CD14-positive monocyte (primary cell): Measurements from ENCODE around the gene JKAMP. TPM values are rescaled to one million over a fixed set of nuclear protein-coding genes. Genes with fewer than 3 reads are reported as not detected.

Experiments used
- DNase-seq, 3 donors: peaks; one replicate each; pipeline ENCODE4 v3.0.0-alpha.2; 2011 to 2022
- H2AFZ ChIP-seq: 2 replicates; pipeline ENCODE4 v1.6.0; 2012; ENCODE audit warnings: mild to moderate bottlenecking, low read depth, low read length, inconsistent platforms; ENCODE audit not compliant: insufficient read depth, poor library complexity, severe bottlenecking
- H3K27ac ChIP-seq, 2 donors: 1 replicate in 1 of 2; 2 replicates in 1 of 2; pipeline ENCODE4 v1.5.1; 2012 to 2013; ENCODE audit warnings: low read length in 2 of 2, control low read depth in 1 of 2, inconsistent platforms in 1 of 2, low read depth in 1 of 2, mild to moderate bottlenecking in 1 of 2
- H3K27me3 ChIP-seq, 2 donors: one replicate each; pipeline versions ENCODE4 v1.6.0 to v1.6.1; 2011 to 2013; ENCODE audit warnings: low read length in 2 of 2; ENCODE audit not compliant: control insufficient read depth in 2 of 2, insufficient read depth in 2 of 2
- H3K36me3 ChIP-seq, 2 donors: replicated peaks in 1 of 2; 1 replicate in 1 of 2; 2 replicates in 1 of 2; pipeline versions ENCODE4 v1.5.1 to v1.6.1; 2012 to 2013; ENCODE audit warnings: low read length in 2 of 2, control low read depth in 1 of 2, inconsistent platforms in 1 of 2, mild to moderate bottlenecking in 1 of 2; ENCODE audit not compliant: insufficient read depth in 2 of 2, control insufficient read depth in 1 of 2
- H3K4me1 ChIP-seq, 2 donors: 1 replicate in 1 of 2; 2 replicates in 1 of 2; pipeline versions ENCODE4 v1.5.1 to v1.6.1; 2012 to 2013; ENCODE audit warnings: low read length in 2 of 2, control low read depth in 1 of 2, inconsistent platforms in 1 of 2, mild to moderate bottlenecking in 1 of 2, moderate library complexity in 1 of 2; ENCODE audit not compliant: insufficient read depth in 2 of 2, control insufficient read depth in 1 of 2
- H3K4me2 ChIP-seq: replicated peaks from 2 replicates; pipeline ENCODE3; 2012; ENCODE audit warnings: low read length, moderate library complexity, mild to moderate bottlenecking; ENCODE audit not compliant: poor library complexity, severe bottlenecking; ENCODE audit errors: extremely low read depth
- H3K4me3 ChIP-seq, 3 experiments: fragments of 200-600 bp in 1 of 3; sonication (generic) in 1 of 3; replicated peaks in 1 of 3; 1 replicate in 2 of 3; 2 replicates in 1 of 3; pipeline ENCODE4 v1.5.1; 2011 to 2013; ENCODE audit warnings: low read length in 3 of 3, mild to moderate bottlenecking in 3 of 3, control low read depth in 2 of 3, low read depth in 2 of 3, inconsistent platforms in 1 of 3, moderate library complexity in 1 of 3
- H3K79me2 ChIP-seq: 2 replicates; pipeline ENCODE4 v1.6.0; 2012; ENCODE audit warnings: mild to moderate bottlenecking, control low read depth, inconsistent platforms, low read length, moderate library complexity; ENCODE audit not compliant: insufficient read depth
- H3K9ac ChIP-seq: 2 replicates; pipeline ENCODE4 v1.6.0; 2017; ENCODE audit warnings: low read length, mild to moderate bottlenecking; ENCODE audit not compliant: insufficient read depth, poor library complexity, severe bottlenecking
- H3K9me3 ChIP-seq, 2 donors: replicated peaks in 1 of 2; 1 replicate in 1 of 2; 2 replicates in 1 of 2; pipeline versions ENCODE4 v1.5.1 to v1.6.1; 2012 to 2013; ENCODE audit warnings: low read length in 2 of 2, control low read depth in 1 of 2; ENCODE audit not compliant: control insufficient read depth in 1 of 2, insufficient read depth in 1 of 2
- H4K20me1 ChIP-seq: 2 replicates; pipeline ENCODE4 v1.6.0; 2012; ENCODE audit warnings: mild to moderate bottlenecking, low read length, control low read depth, moderate library complexity; ENCODE audit not compliant: insufficient read depth
- H3K27ac Mint-ChIP-seq, 7 donors: one replicate each; pipeline ENCODE4 v1.8.0; 2020; ENCODE audit warnings: mild to moderate bottlenecking in 7 of 7, mixed read lengths in 7 of 7, moderate library complexity in 6 of 7, inconsistent platforms in 2 of 7
- H3K27me3 Mint-ChIP-seq, 3 donors: one replicate each; pipeline ENCODE4 v1.8.0; 2021 to 2022; ENCODE audit warnings: low read depth in 3 of 3, mild to moderate bottlenecking in 3 of 3, mixed read lengths in 3 of 3, moderate library complexity in 3 of 3, inconsistent platforms in 1 of 3
- H3K36me3 Mint-ChIP-seq, 2 donors: one replicate each; pipeline ENCODE4 v1.8.0; 2020; ENCODE audit warnings: mixed read lengths in 2 of 2, inconsistent platforms in 1 of 2, mild to moderate bottlenecking in 1 of 2
- H3K4me1 Mint-ChIP-seq: one replicate; pipeline ENCODE4 v1.8.0; 2020; ENCODE audit warnings: mild to moderate bottlenecking, mixed read lengths
- H3K4me3 Mint-ChIP-seq, 2 donors: one replicate each; pipeline ENCODE4 v1.8.0; 2020; ENCODE audit warnings: mild to moderate bottlenecking in 2 of 2, mixed read lengths in 2 of 2, moderate library complexity in 1 of 2
- H3K9me3 Mint-ChIP-seq, 7 donors: one replicate each; pipeline ENCODE4 v1.8.0; 2020 to 2022; ENCODE audit warnings: mixed read lengths in 7 of 7, mild to moderate bottlenecking in 6 of 7, moderate library complexity in 6 of 7, inconsistent platforms in 2 of 7
- WGBS: methylation state at CpG from one replicate; pipeline ENCODE4 v1.1.5; 2013; ENCODE audit warnings: missing lambda C conversion rate; ENCODE audit not compliant: insufficient coverage; 5-methylcytosine and 5-hydroxymethylcytosine counted together
- intact Hi-C, 2 donors: fragments of 100-400 bp; cut with micrococcal nuclease; formaldehyde crosslinking; loops; one replicate each; pipeline versions ENCODE4 v1.15.0 to v1.15.1; 2023
- polyA plus RNA-seq, 3 donors: library from polyadenylated mRNA; depleted of rRNA in 1 of 3; unstranded in 2 of 3; stranded (reverse) in 1 of 3; fragments of 300-500 nt in 2 of 3; fragments of >200 nt in 1 of 3; fragmentation: Illumina TruSeq in 2 of 3; gene quantifications; 1 replicate in 2 of 3; 2 replicates in 1 of 3; pipeline ENCODE4 v1.2.3, GENCODE V29; 2012 to 2021
- TF ChIP-seq, protein P1 (sequence below): fragments of 200-600 bp; IDR thresholded peaks from one replicate; pipeline ENCODE4 v1.8.0; 2022; ENCODE audit warnings: antibody characterized with exemption, mild to moderate bottlenecking

The JKAMP gene
- polyA plus RNA-seq, 3 donors, result 49.7 to 134 (median 99.4) TPM

DNA sequence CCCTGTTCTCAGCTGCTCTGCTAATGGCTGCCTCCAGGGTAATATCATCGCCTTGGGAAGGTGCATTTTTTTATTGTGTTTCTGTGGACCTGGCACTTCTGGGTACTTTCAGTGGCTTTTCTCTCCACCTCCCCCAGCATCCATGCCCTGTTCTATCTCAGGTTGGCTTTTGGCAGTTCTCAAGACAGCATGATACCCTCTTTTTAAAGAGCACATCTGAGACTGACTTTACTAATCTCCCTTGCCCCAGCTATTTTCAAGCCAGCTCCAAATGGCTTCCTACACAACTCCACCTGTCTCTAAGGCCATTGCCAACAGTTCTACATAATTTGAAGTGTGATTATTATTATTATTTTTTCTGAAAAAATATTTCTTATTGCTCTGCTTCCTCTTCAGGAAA lies 53.2 kb downstream of the JKAMP start:
- TF ChIP-seq, protein P1, sequence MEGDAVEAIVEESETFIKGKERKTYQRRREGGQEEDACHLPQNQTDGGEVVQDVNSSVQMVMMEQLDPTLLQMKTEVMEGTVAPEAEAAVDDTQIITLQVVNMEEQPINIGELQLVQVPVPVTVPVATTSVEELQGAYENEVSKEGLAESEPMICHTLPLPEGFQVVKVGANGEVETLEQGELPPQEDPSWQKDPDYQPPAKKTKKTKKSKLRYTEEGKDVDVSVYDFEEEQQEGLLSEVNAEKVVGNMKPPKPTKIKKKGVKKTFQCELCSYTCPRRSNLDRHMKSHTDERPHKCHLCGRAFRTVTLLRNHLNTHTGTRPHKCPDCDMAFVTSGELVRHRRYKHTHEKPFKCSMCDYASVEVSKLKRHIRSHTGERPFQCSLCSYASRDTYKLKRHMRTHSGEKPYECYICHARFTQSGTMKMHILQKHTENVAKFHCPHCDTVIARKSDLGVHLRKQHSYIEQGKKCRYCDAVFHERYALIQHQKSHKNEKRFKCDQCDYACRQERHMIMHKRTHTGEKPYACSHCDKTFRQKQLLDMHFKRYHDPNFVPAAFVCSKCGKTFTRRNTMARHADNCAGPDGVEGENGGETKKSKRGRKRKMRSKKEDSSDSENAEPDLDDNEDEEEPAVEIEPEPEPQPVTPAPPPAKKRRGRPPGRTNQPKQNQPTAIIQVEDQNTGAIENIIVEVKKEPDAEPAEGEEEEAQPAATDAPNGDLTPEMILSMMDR, result no peak
- Mint-ChIP-seq H3K4me3 (no peak overlapping the region), H3K27me3 (peaks cover 0 to 1% (median 1%) of the 10 kb centered on the region in 3 donors), H3K9me3 (peaks cover 0 to 1% (median 0%) of the 10 kb centered on the region in 7 donors), H3K4me1 (peaks cover 6% of the 10 kb centered on the region), H3K36me3 (no peaks in the 10 kb centered on the region), H3K27ac (no peak overlapping the region)
- H3K36me3 ChIP-seq, result no peaks in the 10 kb centered on the region
- WGBS, result no CpG with 5 or more reads among the region's 1 CpG
- DNase-seq, result no peak
- H3K27ac ChIP-seq, result no peak overlapping the region
- H2AFZ ChIP-seq, result no peak overlapping the region
- no peaks in the 10 kb centered on the region for H3K27me3 ChIP-seq
- H4K20me1 ChIP-seq, result no peaks in the 10 kb centered on the region
- H3K9ac ChIP-seq, result no peak overlapping the region
- no peaks in the 10 kb centered on the region for H3K9me3 ChIP-seq
- no peak overlapping the region for H3K4me3 ChIP-seq
- no peaks in the 10 kb centered on the region for H3K4me1 ChIP-seq
- H3K4me2 ChIP-seq, result no peak overlapping the region
- intact Hi-C loops, result no loop called here
- no peaks in the 10 kb centered on the region for H3K79me2 ChIP-seq

DNA sequence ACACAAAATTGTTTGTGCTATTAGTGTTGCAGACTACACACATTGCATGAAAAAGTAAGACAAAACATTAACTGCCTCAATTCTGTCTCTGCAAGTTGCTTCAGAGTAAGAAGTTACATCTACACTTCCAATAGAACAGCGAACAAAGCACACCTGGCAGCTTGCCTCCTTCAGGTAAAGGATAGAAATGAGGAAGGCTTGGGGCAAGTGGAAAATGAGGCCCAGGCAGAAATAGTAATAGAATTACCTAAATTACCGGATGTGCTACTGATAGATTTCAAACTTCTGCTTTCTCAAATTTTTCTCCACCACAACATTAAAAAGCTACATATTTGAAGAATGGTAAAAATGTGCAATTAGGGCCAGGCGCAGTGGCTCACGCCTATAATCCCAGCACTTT lies 54.6 kb downstream of the JKAMP start:
- no peaks in the 10 kb centered on the region for H3K4me1 ChIP-seq
- no peaks in the 10 kb centered on the region for H3K9me3 ChIP-seq
- H3K4me2 ChIP-seq, result no peak overlapping the region
- H4K20me1 ChIP-seq, result no peaks in the 10 kb centered on the region
- no CpG with 5 or more reads among the region's 4 CpGs for WGBS
- H3K4me1 Mint-ChIP-seq, result peaks cover 6% of the 10 kb centered on the region
- no peak overlapping the region for H3K4me3 Mint-ChIP-seq
- peaks cover 0 to 1% (median 1%) of the 10 kb centered on the region in 3 donors for H3K27me3 Mint-ChIP-seq
- no peak overlapping the region for H3K27ac ChIP-seq
- H3K9ac ChIP-seq, result no peak overlapping the region
- H2AFZ ChIP-seq, result no peak overlapping the region
- TF ChIP-seq, protein P1, result no peak
- H3K36me3 ChIP-seq, result no peaks in the 10 kb centered on the region
- no peaks in the 10 kb centered on the region for H3K79me2 ChIP-seq
- H3K36me3 Mint-ChIP-seq, result no peaks in the 10 kb centered on the region
- intact Hi-C loops, result no loop called here
- DNase-seq, result no peak
- H3K9me3 Mint-ChIP-seq, result peaks cover 0 to 1% (median 0%) of the 10 kb centered on the region in 7 donors
- H3K4me3 ChIP-seq, result no peak overlapping the region
- H3K27me3 ChIP-seq, result no peaks in the 10 kb centered on the region
- no peak overlapping the region for H3K27ac Mint-ChIP-seq
